Measurements from ENCODE around the gene RNF217. TPM values are rescaled to one million over a fixed set of nuclear protein-coding genes. Genes with fewer than 3 reads are reported as not detected.

The RNF217 gene
- total RNA-seq, 3 donors from 2014 or later: 0.60 to 1.2 (median 0.90) TPM

- Mint-ChIP-seq H3K4me1 (ENCODE audit: low read depth) (no peaks in the 10 kb centered on the region), H3K27me3 (ENCODE audit: low read depth) (peaks cover under 1% of the 10 kb centered on the region), H3K9me3 (peaks cover 4% of the 10 kb centered on the region), H3K36me3 (ENCODE audit: insufficient read depth) (no peaks in the 10 kb centered on the region), H3K4me3 (no peak overlapping the region)
- ATAC-seq: no peak
- no peak for DNase-seq
These were observed 8.0 kb downstream of the RNF217 start for GRCh38 chr6:124970243-124970642.

GRCh38 chr6:124970763-124971162, 8.5 kb downstream of the RNF217 start:
- H3K4me1 Mint-ChIP-seq (ENCODE audit: low read depth): no peaks in the 10 kb centered on the region
- no peaks in the 10 kb centered on the region for H3K36me3 Mint-ChIP-seq (ENCODE audit: insufficient read depth)
- no peaks in the 10 kb centered on the region for H3K27me3 Mint-ChIP-seq (ENCODE audit: low read depth)
- DNase-seq: no peak
- H3K4me3 Mint-ChIP-seq: no peak overlapping the region
- peaks cover 4% of the 10 kb centered on the region for H3K9me3 Mint-ChIP-seq
- no peak for ATAC-seq

GRCh38 chr6:124973780-124974179, 11.5 kb downstream of the RNF217 start:
- H3K4me3 Mint-ChIP-seq: no peak overlapping the region
- ATAC-seq (no peak), DNase-seq (no peak)
- peaks cover 7% of the 10 kb centered on the region for H3K27me3 Mint-ChIP-seq (ENCODE audit: low read depth)
- H3K9me3 Mint-ChIP-seq: peaks cover 6% of the 10 kb centered on the region
- no peaks in the 10 kb centered on the region for H3K36me3 Mint-ChIP-seq (ENCODE audit: insufficient read depth)
- H3K4me1 Mint-ChIP-seq (ENCODE audit: low read depth): no peaks in the 10 kb centered on the region

- ATAC-seq (no peak), DNase-seq (no peak)
- H3K36me3 Mint-ChIP-seq (ENCODE audit: insufficient read depth): no peaks in the 10 kb centered on the region
- no peaks in the 10 kb centered on the region for H3K4me1 Mint-ChIP-seq (ENCODE audit: low read depth)
- no peak overlapping the region for H3K4me3 Mint-ChIP-seq
- H3K9me3 Mint-ChIP-seq: peaks cover 11% of the 10 kb centered on the region
- H3K27me3 Mint-ChIP-seq (ENCODE audit: low read depth): peaks cover 14% of the 10 kb centered on the region
These were observed 12.6 kb downstream of the RNF217 start for GRCh38 chr6:124974771-124975377.

- H3K27me3 Mint-ChIP-seq (ENCODE audit: low read depth): peaks cover 18% of the 10 kb centered on the region
- no peak for ATAC-seq
- peaks cover 7% of the 10 kb centered on the region for H3K9me3 Mint-ChIP-seq
- no peaks in the 10 kb centered on the region for H3K4me1 Mint-ChIP-seq (ENCODE audit: low read depth)
- no peaks in the 10 kb centered on the region for H3K36me3 Mint-ChIP-seq (ENCODE audit: insufficient read depth)
- no peak overlapping the region for H3K4me3 Mint-ChIP-seq
- DNase-seq: no peak
These were observed 15.1 kb downstream of the RNF217 start for GRCh38 chr6:124977067-124977908.

GRCh38 chr6:124978451-124979293, 16.4 kb downstream of the RNF217 start:
- no peak for ATAC-seq
- no peaks in the 10 kb centered on the region for H3K36me3 Mint-ChIP-seq (ENCODE audit: insufficient read depth)
- no peak for DNase-seq
- H3K27me3 Mint-ChIP-seq (ENCODE audit: low read depth): peaks cover 18% of the 10 kb centered on the region
- no peaks in the 10 kb centered on the region for H3K4me1 Mint-ChIP-seq (ENCODE audit: low read depth)
- H3K4me3 Mint-ChIP-seq: no peak overlapping the region
- H3K9me3 Mint-ChIP-seq: peaks cover 7% of the 10 kb centered on the region

GRCh38 chr6:124979294-124979678, 17.0 kb downstream of the RNF217 start:
- peaks cover 18% of the 10 kb centered on the region for H3K27me3 Mint-ChIP-seq (ENCODE audit: low read depth)

GRCh38 chr6:124982669-124983068, 20.4 kb downstream of the RNF217 start:
- ATAC-seq: no peak
- DNase-seq: no peak
- peaks cover 7% of the 10 kb centered on the region for H3K9me3 Mint-ChIP-seq
- no peaks in the 10 kb centered on the region for H3K36me3 Mint-ChIP-seq (ENCODE audit: insufficient read depth)
- H3K4me3 Mint-ChIP-seq: no peak overlapping the region
- peaks cover 4% of the 10 kb centered on the region for H3K4me1 Mint-ChIP-seq (ENCODE audit: low read depth)
- H3K27me3 Mint-ChIP-seq (ENCODE audit: low read depth): peaks cover 18% of the 10 kb centered on the region

More at GRCh38 chr6:124979294-124979678, 17.0 kb downstream of the RNF217 start:
- DNase-seq (no peak), ATAC-seq (no peak)
- H3K4me1 Mint-ChIP-seq (ENCODE audit: low read depth): no peaks in the 10 kb centered on the region
- peaks cover 7% of the 10 kb centered on the region for H3K9me3 Mint-ChIP-seq
- no peaks in the 10 kb centered on the region for H3K36me3 Mint-ChIP-seq (ENCODE audit: insufficient read depth)
- no peak overlapping the region for H3K4me3 Mint-ChIP-seq

GRCh38 chr6:124983383-124984083, 21.3 kb downstream of the RNF217 start:
- peaks cover 4% of the 10 kb centered on the region for H3K4me1 Mint-ChIP-seq (ENCODE audit: low read depth)
- H3K36me3 Mint-ChIP-seq (ENCODE audit: insufficient read depth): no peaks in the 10 kb centered on the region
- ATAC-seq (no peak), DNase-seq (no peak)
- H3K4me3 Mint-ChIP-seq: no peak overlapping the region
- H3K9me3 Mint-ChIP-seq: peaks cover 7% of the 10 kb centered on the region
- H3K27me3 Mint-ChIP-seq (ENCODE audit: low read depth): peaks cover 13% of the 10 kb centered on the region

GRCh38 chr6:124984668-124985338, 22.6 kb downstream of the RNF217 start:
- Mint-ChIP-seq H3K27me3 (ENCODE audit: low read depth) (peaks cover 4% of the 10 kb centered on the region), H3K36me3 (ENCODE audit: insufficient read depth) (no peaks in the 10 kb centered on the region), H3K4me3 (no peak overlapping the region), H3K4me1 (ENCODE audit: low read depth) (peaks cover 4% of the 10 kb centered on the region), H3K9me3 (no peaks in the 10 kb centered on the region)
- ATAC-seq: no peak
- DNase-seq: no peak

GRCh38 chr6:124986164-124986563, 23.9 kb downstream of the RNF217 start:
- ATAC-seq (no peak), DNase-seq (no peak)
- Mint-ChIP-seq H3K4me3 (no peak overlapping the region), H3K27me3 (ENCODE audit: low read depth) (no peaks in the 10 kb centered on the region), H3K9me3 (no peaks in the 10 kb centered on the region), H3K4me1 (ENCODE audit: low read depth) (peaks cover 4% of the 10 kb centered on the region), H3K36me3 (ENCODE audit: insufficient read depth) (no peaks in the 10 kb centered on the region)

- no peaks in the 10 kb centered on the region for H3K36me3 Mint-ChIP-seq (ENCODE audit: insufficient read depth)
- ATAC-seq (no peak), DNase-seq (no peak)
- no peaks in the 10 kb centered on the region for H3K27me3 Mint-ChIP-seq (ENCODE audit: low read depth)
- peaks cover 4% of the 10 kb centered on the region for H3K4me1 Mint-ChIP-seq (ENCODE audit: low read depth)
- no peak overlapping the region for H3K4me3 Mint-ChIP-seq
- H3K9me3 Mint-ChIP-seq: no peaks in the 10 kb centered on the region
These were observed 25.1 kb downstream of the RNF217 start for GRCh38 chr6:124987291-124987690.

GRCh38 chr6:124987999-124988591, 25.9 kb downstream of the RNF217 start:
- Mint-ChIP-seq H3K4me3 (no peak overlapping the region), H3K27me3 (ENCODE audit: low read depth) (no peaks in the 10 kb centered on the region), H3K9me3 (no peaks in the 10 kb centered on the region), H3K4me1 (ENCODE audit: low read depth) (peaks cover 4% of the 10 kb centered on the region), H3K36me3 (ENCODE audit: insufficient read depth) (no peaks in the 10 kb centered on the region)
- DNase-seq (no peak), ATAC-seq (no peak)

All from activated T-cell treated with anti-CD3 and anti-CD28 coated beads, Interleukin-2, amount 50 U/mL, for 4 hours (primary cell).